ENCODE data around the gene BRAP. TPM values are rescaled to one million over a fixed set of nuclear protein-coding genes. Genes with fewer than 3 reads are reported as not detected.
A peak's percentile ranks its signal among the peaks of the same experiment; 100 is the strongest.
"Not testable (repeated sequence)": the region's sequence is repeated elsewhere in the genome, so short reads cannot be mapped to it uniquely, and the experiment has no call there.

The BRAP gene
- total RNA-seq, 4 donors from 2014 or later = 10.8 to 17.3 (median 15.9) TPM

DNA sequence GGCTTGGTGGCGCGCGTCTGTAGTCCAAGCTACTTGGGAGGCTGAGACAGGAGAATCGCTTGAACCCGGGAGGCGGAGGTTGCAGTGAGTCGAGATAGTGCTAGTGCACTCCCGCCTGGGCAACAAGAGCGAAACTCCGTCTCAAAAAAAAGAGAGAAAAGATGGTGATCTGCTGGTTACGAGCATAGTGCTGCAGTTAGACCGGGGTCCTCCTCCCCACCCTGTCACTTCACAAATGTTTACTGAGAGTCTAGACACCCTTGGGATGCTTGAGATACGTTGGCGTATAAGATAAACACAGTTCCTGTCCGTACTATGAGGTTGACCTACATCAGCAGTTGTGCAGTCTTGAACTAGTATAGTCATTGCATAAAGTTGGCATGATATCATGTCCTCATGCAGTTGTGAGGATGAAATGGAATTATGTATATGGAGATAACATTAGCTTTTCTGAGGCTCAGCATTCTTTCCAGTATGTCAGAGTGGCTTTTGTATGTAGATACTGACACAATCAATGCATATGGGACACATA, 884 bp upstream of the BRAP start:
- Histone ChIP-seq H3K27ac (peak overlapping the region; percentile 91 to 93 (median 92)), H3K4me3 (peak overlapping the region; percentile 59 to 99 (median 95)), H3K36me3 (peaks cover 0 to 6% (median 3%) of the 10 kb centered on the region in 4 donors), H3K27me3 (no peaks in the 10 kb centered on the region), H3K9me3 (no peaks in the 10 kb centered on the region), H3K4me1 (peaks cover 19 to 26% (median 20%) of the 10 kb centered on the region in 4 donors)
- no peak for DNase-seq
- in situ Hi-C loops (cut with MboI; ENCODE audit: low pct_ligation_motif_present in 1 of 4, low pct_unique_long_range_greater_than_20kb in 1 of 4, low sequenced_read_pairs in 3 of 4) = no loop called here
- TF ChIP-seq EP300 (IDR thresholded peaks at IDR 0.05; ENCODE audit: low read depth) (no peak), POLR2A (IDR thresholded peaks at IDR 0.05) (no peak), POLR2AphosphoS5 (IDR thresholded peaks at IDR 0.05) (no peak), CTCF (IDR thresholded peaks at IDR 0.05) (no peak)
- intact Hi-C loops (cut with DNase I; ENCODE audit: low total_unique reads) = no loop called here
- WGBS, 2 donors (ENCODE audit: low coverage in 1 of 2) = 3 to 16% methylated on average over 6 to 15 of the region's 15 CpGs

GRCh38 chr12:111685322-111685810, 390 bp downstream of the BRAP start:
- TF ChIP-seq POLR2A (IDR thresholded peaks at IDR 0.05) (no peak), EP300 (IDR thresholded peaks at IDR 0.05; ENCODE audit: low read depth) (no peak), POLR2AphosphoS5 (IDR thresholded peaks at IDR 0.05) (no peak), CTCF (IDR thresholded peaks at IDR 0.05) (no peak)
- no peaks in the 10 kb centered on the region for H3K27me3 ChIP-seq
- in situ Hi-C loops (cut with MboI; ENCODE audit: low pct_ligation_motif_present in 1 of 4, low pct_unique_long_range_greater_than_20kb in 1 of 4, low sequenced_read_pairs in 3 of 4) = no loop called here
- peak overlapping the region; percentile 91 to 93 (median 92) for H3K27ac ChIP-seq
- 0 to 2% methylated on average over 13 to 36 of the region's 36 CpGs for WGBS, 2 donors (ENCODE audit: low coverage in 1 of 2)
- peaks cover 0 to 16% (median 7%) of the 10 kb centered on the region in 4 donors for H3K36me3 ChIP-seq
- H3K9me3 ChIP-seq = no peaks in the 10 kb centered on the region
- peak; percentile 38 for DNase-seq
- H3K4me1 ChIP-seq = peaks cover 19 to 26% (median 20%) of the 10 kb centered on the region in 4 donors
- intact Hi-C loops (cut with DNase I; ENCODE audit: low total_unique reads) = no loop called here
- H3K4me3 ChIP-seq = peak overlapping the region; percentile 59 to 99 (median 95)

- intact Hi-C loops (cut with DNase I; ENCODE audit: low total_unique reads); DNase-seq; in situ Hi-C loops (cut with MboI; ENCODE audit: low pct_ligation_motif_present in 1 of 4, low pct_unique_long_range_greater_than_20kb in 1 of 4, low sequenced_read_pairs in 3 of 4); H3K27me3 ChIP-seq; H3K9me3 ChIP-seq: not testable (repeated sequence)
- WGBS, 2 donors (ENCODE audit: low coverage in 1 of 2) = 62 to 64% methylated on average over 2 to 13 of the region's 13 CpGs
- H3K36me3 ChIP-seq = peaks cover 0 to 22% (median 8%) of the 10 kb centered on the region in 4 donors
- peak overlapping the region; percentile 91 to 93 (median 92) for H3K27ac ChIP-seq
- peak overlapping the region; percentile 59 to 99 (median 95) for H3K4me3 ChIP-seq
- peaks cover 19 to 26% (median 20%) of the 10 kb centered on the region in 4 donors for H3K4me1 ChIP-seq
Observed at GRCh38 chr12:111684485-111685198, 1.1 kb downstream of the BRAP start.

- Histone ChIP-seq H3K36me3 (peaks cover 0 to 62% (median 28%) of the 10 kb centered on the region in 4 donors), H3K27ac (no peak overlapping the region), H3K27me3 (no peaks in the 10 kb centered on the region), H3K9me3 (no peaks in the 10 kb centered on the region), H3K4me3 (no peak overlapping the region), H3K4me1 (no peaks in the 10 kb centered on the region)
- TF ChIP-seq POLR2AphosphoS5 (IDR thresholded peaks at IDR 0.05) = no peak
- intact Hi-C loops (cut with DNase I; ENCODE audit: low total_unique reads) (no loop called here), in situ Hi-C loops (cut with MboI; ENCODE audit: low pct_ligation_motif_present in 1 of 4, low pct_unique_long_range_greater_than_20kb in 1 of 4, low sequenced_read_pairs in 3 of 4) (no loop called here)
- no peak for DNase-seq
- 93 to 94% methylated on average over 3 to 5 of the region's 5 CpGs for WGBS, 2 donors (ENCODE audit: low coverage in 1 of 2)
Observed at GRCh38 chr12:111677186-111677585, 8.6 kb downstream of the BRAP start.

DNA sequence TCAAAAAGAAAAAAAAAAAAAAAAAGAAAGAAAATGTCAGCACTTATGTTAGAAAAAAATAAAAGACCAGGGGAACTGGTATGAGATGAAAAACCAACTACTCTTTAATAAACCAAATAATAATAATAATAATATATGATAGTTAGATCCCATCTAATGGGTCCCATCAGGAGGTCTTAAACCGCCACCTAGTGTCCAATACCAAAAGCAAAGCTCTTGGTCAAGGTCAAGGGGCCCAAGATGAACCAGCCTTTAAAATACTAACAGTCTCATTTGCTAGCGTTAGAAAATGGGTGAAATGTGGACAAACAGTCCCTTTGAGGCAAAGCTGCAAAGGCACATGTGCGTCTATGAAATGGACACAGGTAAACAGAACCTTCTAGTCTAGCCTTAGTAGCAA, 12.3 kb downstream of the BRAP start:
- no peak for DNase-seq
- Histone ChIP-seq H3K4me1 (no peaks in the 10 kb centered on the region), H3K9me3 (no peaks in the 10 kb centered on the region), H3K27ac (peak overlapping the region in 1 of 4 donors; percentile 30), H3K27me3 (no peaks in the 10 kb centered on the region), H3K4me3 (no peak overlapping the region), H3K36me3 (peaks cover 0 to 63% (median 31%) of the 10 kb centered on the region in 4 donors)
- in situ Hi-C loops (cut with MboI; ENCODE audit: low pct_ligation_motif_present in 1 of 4, low pct_unique_long_range_greater_than_20kb in 1 of 4, low sequenced_read_pairs in 3 of 4) = loop anchor here in 1 of 4 donors (25.0 kb wide), 1 partner anchor 286 kb away; no protein-coding TSS in a partner anchor
- no peak for TF ChIP-seq POLR2A (IDR thresholded peaks at IDR 0.05)
- TF ChIP-seq POLR2AphosphoS5 (IDR thresholded peaks at IDR 0.05) = no peak
- peak in 4 of 5 experiments; percentile 9 to 28 (median 16) for TF ChIP-seq CTCF (IDR thresholded peaks at IDR 0.05)
- no peak for TF ChIP-seq EP300 (IDR thresholded peaks at IDR 0.05; ENCODE audit: low read depth)
- WGBS, 2 donors (ENCODE audit: low coverage in 1 of 2) = 84 to 90% methylated on average over 2 to 3 of the region's 3 CpGs
- intact Hi-C loops (cut with DNase I; ENCODE audit: low total_unique reads) = no loop called here

Data from transverse colon (tissue), 4 donors.